Measurements from ENCODE around the gene CD14.
"Not testable (repeated sequence)": the region's sequence is repeated elsewhere in the genome, so short reads cannot be mapped to it uniquely, and the experiment has no call there.

Gene CD14

DNA sequence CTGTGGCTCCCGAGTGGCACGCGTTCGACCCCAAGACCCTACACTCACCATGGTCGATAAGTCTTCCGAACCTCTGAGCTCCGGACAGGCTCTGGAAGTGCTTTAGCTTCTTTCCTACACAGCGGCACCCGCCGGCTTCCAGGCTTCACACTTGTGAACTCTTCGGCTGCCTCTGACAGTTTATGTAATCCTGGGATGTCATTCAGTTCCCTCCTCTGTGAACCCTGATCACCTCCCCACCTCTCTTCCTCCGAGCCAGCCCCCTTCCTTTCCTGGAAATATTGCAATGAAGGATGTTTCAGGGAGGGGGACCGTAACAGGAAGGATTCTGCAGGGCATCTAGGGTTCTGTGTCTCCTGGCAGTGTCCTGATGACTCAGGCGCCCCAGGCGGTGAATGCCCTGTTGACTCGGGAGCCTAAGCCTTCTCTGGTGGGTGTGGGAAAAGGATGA lies at the start of gene CD14:
Gene CD14 (minus strand): TSS at position 155 of the 451 bp plus-strand sequence. CDS start 104 bp downstream, at position 51.
- peak; percentile 70 for DNase-seq (ENCODE audit: low spot score)

DNA sequence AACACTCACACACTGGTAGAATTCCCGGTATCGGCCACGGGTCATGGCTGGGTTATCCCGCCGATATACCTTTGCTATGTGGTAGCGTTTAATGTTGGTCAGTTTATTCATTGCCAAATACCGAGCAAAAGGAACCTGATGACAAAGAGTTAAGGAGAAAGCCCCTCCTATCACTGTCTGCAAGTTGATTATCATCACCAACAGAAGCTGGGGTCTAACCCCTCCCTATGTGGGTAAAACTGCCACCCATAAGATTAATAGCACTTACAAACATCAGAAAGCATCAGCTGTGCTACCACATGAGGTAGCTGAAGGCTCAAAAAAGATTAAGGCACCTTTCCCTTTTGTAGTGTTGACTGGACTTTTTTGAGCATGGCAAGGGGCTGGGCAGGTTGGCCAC lies 46.0 kb upstream of the CD14 start:
- no peak for DNase-seq (ENCODE audit: low spot score)

DNA sequence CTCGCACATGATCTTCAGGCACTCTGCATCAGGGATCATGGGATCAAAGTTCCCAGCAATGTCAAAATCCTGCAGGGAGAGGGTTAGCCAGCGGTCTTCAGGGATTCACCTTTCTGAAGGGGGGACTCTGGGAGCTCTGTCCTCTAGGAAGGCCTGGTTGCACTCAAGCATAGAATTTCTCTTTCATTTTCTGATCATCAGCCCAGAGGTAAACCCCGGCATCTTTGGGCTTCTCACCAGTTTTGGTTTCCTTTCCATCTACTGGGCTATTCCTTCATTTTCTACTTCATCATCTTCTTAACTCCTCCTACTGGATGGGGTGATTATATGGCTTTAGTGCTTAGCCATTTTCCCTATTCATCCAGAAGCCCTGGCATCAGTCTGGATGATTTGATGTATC lies 45.0 kb upstream of the CD14 start:
- no peak for DNase-seq (ENCODE audit: low spot score)

DNA sequence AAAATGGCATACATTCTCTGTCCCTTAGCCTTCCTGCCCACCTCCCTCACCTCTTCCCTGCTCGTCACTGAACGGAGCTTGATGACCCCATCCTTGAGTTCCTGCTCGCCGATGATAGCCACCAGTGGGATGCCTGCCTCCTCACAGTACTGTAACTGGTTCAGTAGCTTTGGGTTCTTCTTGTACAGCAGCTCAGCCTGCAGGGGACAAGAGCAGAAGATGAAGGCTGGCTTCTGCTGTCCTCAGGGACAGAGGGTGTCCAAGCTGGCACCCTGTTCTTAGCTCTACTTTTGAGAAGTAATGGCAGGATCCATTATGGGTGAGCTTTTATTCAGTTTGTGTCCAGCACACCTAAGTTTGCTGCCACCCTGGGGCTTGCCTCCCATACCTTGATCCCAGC lies 41.7 kb upstream of the CD14 start:
- no peak for DNase-seq (ENCODE audit: low spot score)

DNA sequence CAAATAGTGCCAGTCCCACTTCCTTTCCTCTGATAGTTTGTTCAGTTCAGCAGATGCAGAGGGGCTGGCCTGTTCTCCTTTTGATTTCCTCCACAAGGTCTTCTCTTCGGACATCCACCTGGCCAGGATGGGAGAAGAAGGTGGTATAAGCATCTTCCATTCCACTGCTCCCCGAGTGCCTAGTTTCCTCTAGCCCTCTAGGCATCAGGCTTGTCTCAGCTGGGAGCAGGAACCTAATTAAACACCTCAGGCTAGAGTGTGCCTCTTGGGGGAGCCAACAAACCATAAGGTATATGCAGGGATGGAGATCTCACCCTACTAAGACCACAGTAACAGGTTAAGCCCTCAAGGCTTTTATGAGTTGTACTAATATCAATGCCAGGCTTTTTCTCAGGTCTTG lies 41.2 kb upstream of the CD14 start:
- DNase-seq (ENCODE audit: low spot score), result no peak

DNA sequence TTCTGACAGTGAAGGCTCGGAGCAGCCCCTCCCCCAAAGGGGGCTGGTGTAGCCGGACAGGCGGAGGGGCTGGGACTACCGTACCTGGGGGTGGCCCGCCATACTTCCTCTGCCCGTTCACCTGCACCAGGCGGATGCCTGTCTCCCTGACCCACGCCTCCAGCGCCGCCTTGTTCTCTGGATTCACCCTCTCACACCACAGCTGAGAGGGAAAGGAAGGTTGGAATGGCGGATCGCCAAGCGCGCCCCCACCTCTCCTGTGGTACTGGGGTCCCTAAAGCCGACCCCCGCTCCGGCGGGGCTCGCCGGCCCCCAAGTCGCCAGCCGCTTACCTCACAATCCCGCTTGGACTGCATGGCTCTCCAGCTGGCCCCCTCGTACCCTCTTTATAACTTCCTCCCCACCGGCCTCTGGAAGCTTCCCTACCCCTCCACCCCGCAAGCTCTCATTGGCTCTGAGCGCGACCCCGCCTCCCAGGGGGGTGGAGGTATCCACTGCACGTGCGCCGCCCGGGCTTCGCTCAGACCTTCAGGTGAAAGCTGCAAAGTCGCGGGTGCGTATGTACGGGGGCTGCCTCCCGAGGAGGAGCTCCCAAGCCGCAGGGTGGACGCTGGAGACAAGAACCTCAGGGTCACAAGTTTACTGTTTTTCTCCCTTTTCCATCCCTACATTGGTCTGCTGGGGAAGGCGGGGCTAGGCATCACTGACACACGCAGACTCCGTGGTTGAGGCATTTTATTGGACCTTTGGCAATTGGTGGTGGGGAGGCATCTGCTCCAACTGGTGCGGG lies 40.4 kb upstream of the CD14 start, which contains the start of gene DND1:
Gene DND1 (minus strand): TSS at position 390 of the 790 bp plus-strand sequence. CDS start 34 bp downstream, at position 356.
- no peak for DNase-seq (ENCODE audit: low spot score)

DNA sequence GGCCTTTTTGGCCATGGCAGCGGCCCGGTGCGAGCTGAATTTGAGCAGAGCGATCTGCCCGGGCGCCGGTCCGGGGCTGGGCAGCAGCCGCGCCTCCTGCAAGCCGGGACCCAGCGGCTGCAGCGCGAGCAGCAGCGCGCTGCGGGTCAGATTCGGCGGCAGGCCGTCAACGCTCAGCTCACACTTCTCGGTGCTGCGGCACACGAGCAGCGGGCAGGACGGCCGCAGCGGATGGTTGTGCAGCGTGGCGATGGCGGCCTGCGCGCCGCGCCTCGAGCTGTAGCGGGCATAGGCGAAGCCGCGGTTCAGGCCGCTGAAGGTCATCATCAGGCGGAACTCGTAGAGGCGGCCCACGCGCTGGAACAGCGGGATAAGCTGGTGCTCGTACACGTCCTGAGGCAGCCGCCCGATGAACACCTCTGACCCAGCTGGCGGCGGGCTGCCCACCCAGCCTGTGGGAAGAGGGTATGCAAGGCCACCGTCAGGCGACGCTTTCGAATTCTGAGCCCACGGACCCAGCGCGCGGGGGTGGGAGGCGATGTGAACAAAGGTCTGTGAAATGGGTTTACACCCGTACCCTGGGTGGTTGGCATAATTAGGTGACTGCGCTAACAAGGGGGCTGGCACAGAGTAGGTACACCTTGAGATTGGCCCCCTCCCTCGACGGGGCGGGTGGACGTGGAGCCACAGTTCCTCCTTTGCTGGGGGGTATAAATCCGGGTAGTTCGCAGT lies 39.6 kb upstream of the CD14 start:
- no peak for DNase-seq (ENCODE audit: low spot score)

DNA sequence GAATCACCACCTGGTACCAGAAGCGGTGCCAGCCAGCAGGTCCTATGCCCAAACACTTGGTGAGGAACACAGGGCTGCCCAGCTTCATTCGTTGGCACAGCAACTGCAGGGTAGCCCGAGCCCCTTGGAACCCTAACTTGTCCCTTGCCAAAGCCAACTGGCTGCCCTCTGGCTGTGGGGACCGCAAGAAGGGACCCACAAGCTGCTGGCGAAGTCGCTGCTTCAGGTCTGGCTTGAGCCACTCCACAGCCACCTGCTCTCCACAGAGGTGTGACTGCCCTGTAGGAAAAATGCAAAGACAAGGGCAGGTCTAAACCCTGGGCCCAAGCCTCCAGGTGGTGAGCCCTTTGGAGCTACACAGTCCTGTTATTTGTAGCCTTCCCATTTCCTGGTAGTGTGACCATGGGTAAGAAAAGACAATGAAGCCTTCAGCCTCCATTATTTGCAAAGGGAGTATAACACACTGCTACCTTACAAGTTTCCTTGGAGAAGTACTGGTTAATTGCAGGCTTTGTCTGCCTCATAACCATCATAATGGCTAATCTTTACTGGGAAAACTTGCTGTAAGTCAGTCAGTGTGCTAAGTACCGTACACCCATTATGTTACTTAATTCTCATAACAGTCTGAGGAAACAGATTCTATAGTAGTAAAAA lies 38.6 kb upstream of the CD14 start:
- DNase-seq (ENCODE audit: low spot score), result no peak

DNA sequence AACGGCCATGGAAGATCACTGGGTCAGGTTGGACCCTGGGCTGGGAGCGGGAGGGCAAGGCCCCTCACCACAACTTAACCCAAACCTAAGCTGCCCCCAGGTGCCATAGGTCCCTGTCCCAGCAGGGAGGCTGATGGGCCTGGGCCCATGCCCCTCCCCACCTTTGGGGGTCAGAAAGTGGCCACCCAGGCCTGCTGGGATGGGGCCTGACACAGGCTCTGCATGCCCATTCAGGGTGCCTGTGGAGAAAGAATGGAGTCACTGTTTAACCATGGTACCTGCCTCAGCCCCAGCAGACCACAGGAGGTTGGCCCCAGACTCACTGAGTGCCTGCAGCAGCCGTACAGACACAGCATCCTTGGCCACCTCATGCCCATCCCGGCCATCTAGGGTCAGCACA lies 38.1 kb upstream of the CD14 start:
- DNase-seq (ENCODE audit: low spot score), result not testable (repeated sequence)

DNA sequence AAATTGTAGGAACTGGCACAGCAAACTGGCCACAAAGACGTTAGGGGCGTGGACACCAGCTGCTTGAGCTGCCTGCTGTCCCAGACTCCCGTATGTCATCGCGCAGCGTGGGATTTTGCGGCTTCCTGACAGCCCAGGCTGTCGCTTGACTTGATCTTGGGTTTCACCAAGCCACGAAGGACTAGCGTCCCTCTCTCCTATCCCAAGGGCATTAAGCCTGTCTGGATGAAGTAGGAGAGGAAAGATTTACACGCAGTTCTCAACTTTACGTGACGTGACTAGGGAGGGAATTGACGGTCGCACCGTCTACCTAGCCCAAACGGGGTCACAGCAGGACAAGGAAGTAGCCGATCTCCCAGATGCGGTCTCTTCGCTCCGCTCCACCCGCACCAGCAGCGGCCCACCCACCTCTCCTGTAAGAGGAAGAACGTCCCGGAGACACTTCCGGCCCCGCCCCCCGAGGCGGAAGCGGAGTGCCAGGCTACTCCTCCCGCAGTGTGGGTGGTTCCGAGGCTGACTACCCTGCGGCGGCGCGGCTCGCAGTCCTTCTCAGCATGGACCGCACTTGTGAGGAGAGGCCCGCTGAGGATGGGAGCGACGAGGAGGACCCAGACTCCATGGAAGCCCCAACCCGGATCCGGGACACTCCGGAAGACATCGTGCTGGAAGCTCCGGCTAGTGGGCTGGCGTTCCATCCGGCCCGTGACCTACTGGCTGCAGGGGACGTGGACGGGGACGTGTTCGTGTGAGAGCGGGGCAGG lies 31.6 kb upstream of the CD14 start, which contains the start of gene WDR55:
Gene WDR55 (plus strand): TSS at position 546 of the 761 bp plus-strand sequence. CDS start 9 bp downstream, at position 555.
- DNase-seq (ENCODE audit: low spot score), result peak; percentile 97

DNA sequence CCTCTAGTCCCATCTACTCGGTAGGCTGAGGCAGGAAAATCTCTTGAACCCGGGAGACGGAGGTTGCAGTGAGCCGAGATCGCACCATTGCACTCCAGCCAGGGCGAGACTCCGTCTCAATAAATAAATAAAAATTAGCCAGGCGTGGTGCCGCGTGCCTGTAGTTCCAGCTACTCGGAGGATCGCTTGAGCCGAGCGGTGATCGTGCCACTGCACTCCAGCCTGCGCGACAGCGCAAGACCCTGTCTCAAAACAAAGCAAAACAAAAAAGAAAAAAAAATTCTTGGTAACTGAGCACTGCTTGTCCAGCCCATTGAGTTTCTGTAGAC lies 31.0 kb upstream of the CD14 start:
- no peak for DNase-seq (ENCODE audit: low spot score)

DNA sequence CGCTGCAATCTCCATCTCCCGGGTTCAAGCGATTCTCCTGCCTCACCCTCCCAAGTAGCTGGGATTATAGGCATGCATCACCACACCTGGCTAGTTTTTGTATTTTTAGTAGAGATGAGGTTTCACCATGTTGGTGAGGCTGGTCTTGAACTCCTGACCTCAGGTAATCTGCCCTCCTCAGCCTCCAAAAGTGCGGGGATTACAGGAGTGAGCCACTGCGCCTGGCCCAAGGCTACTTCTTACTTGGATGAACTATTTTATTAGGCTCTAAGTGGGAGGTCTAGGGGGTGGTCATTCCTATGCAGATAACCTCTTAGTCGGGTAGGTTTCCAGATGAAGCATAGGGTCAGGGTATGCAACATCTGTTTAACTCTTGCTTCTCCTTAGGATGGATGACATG lies 27.4 kb upstream of the CD14 start:
- not testable (repeated sequence) for DNase-seq (ENCODE audit: low spot score)

DNA sequence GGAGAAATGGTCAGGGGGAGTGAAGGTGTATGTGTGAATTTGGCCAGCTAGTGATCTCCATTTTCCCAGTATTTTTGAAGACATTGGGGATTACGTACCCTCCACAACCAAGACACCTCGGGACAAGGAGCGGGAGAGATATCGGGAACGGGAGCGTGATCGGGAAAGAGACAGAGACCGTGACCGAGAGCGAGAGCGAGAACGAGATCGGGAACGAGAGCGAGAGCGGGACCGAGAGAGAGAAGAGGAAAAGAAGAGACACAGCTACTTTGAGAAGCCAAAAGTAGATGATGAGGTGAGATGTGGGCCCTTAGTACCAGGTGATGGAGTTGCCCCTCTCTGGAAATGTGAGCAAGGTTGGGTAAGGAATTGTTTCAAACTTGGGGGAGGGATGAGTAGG lies 25.9 kb upstream of the CD14 start:
- DNase-seq (ENCODE audit: low spot score), result no peak

DNA sequence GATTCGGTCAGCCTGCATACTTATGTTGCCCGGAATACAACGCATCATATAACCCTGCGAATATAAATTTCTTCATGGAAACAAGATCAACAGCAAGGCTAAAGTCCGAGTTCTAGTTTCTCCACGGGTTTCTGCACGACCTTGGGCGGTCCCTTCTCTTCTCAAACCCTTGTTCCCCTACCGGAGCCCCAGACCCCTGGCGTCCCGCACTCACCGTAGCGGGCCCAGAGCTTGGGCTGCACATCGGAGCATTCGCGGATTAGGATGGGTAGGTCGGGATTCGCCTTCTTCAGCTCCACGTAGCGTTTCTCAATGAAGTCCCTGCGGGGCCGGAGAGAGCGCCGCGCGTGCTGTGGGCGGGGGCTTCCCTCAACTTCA lies 14.1 kb upstream of the CD14 start:
- no peak for DNase-seq (ENCODE audit: low spot score)

DNA sequence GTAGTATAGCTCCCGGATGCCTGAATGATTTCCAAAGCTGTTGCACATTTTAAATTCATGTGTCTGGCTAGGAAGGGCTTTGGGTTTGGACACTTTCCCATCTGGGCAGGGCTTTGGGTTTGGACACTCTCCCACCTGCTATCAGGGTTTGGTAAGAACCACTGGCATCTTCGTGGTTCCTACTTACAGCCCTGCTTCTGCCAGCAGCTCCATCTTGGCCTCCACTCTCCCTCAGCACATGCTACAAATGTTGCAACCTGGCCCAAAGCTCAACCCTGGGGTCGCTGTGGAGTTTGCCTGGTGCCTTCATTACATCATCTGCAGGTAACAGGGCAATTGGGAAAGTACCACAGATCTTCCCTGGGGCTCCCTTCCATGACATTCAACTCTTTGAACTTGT lies 9.7 kb upstream of the CD14 start:
- DNase-seq (ENCODE audit: low spot score), result no peak

DNA sequence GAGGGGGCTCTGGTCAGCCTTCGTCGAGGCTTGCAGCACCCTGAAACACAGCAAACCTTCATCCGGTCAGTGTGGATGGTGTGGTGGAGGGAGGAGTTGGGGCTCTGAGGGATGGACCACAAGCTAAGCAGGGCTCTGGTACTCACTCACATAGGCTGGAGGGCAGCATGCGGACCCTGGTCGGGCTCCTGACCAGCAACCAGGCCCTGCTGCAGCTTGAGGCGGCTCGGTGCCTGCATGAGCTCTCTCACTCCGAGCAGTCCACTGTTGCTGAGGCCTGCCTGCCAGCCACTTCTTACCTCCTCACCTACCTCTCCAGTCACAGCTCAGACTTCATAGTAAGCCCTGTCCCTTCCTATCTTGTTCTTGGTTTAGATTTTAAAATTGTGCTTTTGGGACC lies 8.7 kb upstream of the CD14 start:
- DNase-seq (ENCODE audit: low spot score), result no peak

DNA sequence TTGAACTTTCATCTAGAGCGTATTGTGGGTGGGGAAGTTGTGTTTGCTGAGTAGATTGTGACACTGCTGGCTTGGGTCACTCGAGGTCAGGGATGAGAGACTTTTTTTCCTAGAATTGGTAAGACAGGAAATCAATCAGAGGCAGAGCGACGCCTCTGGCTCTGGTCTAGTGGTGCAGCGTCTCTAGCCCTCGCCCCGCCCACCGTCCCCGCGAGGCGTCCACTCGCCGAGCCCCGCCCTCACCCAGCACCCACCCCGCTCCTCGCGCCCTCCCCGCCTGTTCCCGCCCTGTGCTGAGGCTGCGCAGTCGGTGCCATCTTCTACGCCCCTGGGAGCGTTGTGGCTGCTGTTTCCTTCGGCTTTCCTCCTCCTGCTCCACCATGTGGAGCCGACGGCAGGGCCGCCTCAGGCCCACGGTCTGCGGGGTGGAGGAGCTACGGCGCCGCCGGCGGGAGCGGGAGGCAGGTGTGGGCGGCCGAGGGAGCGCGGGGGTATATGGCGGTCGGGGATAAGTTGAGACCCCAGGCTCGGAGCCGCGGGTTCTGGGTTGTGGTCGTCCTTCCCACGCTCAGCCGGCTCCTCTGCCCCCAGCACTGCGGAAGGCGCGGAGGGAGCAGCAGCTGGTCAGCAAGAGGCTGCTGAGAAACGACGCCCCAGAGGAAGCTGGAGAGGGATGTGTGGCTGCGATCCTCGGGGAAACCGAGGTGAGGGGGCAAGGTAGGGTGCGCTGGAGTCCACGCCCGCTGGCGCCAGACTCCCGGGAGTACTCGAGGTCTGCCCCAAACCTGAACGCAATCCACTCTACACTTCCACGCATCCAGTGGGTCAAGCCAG lies 6.4 kb upstream of the CD14 start, which contains the start of gene TMCO6:
Gene TMCO6 (plus strand): TSS at position 304 of the 834 bp plus-strand sequence. CDS start 77 bp downstream, at position 381.
- peak; percentile 96 for DNase-seq (ENCODE audit: low spot score)

DNA sequence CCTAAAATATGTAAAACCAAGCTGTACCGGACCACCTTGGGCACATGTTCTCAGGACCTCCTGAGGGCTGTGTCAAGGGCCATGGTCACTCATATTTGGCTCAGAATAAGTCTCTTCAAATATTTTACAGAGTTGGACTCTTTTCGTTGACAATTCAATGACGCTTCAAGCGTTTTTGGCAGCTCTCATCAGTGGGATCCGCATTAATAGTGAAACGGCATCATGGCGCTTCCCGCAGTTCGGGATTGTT lies 5.8 kb upstream of the CD14 start:
- DNase-seq (ENCODE audit: low spot score), result not testable (repeated sequence)

DNA sequence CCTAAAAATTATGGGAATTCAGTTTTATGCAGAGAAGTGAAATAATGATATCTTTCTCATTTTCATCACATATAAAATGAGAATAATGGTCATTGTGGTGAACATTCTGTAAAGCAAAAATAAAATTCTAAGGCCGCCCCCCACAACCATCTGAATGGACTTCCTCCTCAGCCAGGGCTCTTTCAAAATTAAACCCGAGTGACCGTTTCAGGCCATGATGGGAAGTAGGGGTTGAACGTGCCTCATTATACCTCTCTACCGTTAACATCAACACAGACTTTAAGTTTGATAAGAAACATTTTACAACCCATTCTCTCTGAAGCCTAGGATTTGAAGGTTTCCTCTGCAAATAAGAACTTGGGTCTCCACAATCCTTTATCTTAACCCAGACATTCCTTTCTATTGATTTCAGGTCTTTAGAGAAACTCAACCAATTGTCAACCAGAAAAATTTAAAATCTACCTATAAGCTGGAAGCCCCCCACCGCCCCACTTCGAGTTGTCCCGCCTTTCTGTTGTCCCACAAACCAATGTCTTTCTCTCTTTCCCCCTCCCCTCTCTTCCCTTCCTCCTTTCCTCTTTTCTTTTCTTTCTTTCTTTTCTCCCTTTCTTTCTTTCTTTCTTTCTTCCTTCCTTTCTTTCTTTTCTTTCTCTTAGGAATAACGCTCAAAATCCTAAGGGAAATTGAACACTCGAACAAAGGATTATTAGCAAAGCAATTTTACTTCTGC lies 4.6 kb upstream of the CD14 start:
- no peak for DNase-seq (ENCODE audit: low spot score)
